Kidney epithelial cell (primary cell): ENCODE results near the gene GRIK4. TPM values are rescaled to one million over a fixed set of nuclear protein-coding genes. Genes with fewer than 3 reads are reported as not detected.

Experiments used
- DNase-seq: peaks from one replicate; pipeline ENCODE4 v3.0.0-alpha.2; 2010; ENCODE audit warnings: low read depth
- H3K27me3 ChIP-seq: 2 replicates; pipeline ENCODE4 v1.6.0; 2011; ENCODE audit warnings: low read length; ENCODE audit not compliant: control insufficient read depth, insufficient read depth
- H3K36me3 ChIP-seq: 2 replicates; pipeline ENCODE4 v1.5.1; 2011; ENCODE audit warnings: low read length; ENCODE audit not compliant: control insufficient read depth, insufficient read depth
- H3K4me3 ChIP-seq: 2 replicates; pipeline ENCODE4 v1.5.1; 2011; ENCODE audit warnings: low read depth, mild to moderate bottlenecking, control low read depth, low read length
- total RNA-seq: library from RNA; depleted of rRNA; stranded (reverse); fragments of >200 nt; gene quantifications from 2 replicates; pipeline ENCODE4 v1.2.3, GENCODE V29; 2015
- TF ChIP-seq, protein P1 (sequence below): IDR thresholded peaks from 2 replicates; pipeline ENCODE4 v1.5.1; 2011; ENCODE audit warnings: mild to moderate bottlenecking, moderate library complexity, low read length, control low read depth, inconsistent platforms; ENCODE audit not compliant: insufficient read depth, poor library complexity, severe bottlenecking

The GRIK4 gene
- total RNA-seq, 1 donor from 2014 or later, result 0.17 TPM

DNA sequence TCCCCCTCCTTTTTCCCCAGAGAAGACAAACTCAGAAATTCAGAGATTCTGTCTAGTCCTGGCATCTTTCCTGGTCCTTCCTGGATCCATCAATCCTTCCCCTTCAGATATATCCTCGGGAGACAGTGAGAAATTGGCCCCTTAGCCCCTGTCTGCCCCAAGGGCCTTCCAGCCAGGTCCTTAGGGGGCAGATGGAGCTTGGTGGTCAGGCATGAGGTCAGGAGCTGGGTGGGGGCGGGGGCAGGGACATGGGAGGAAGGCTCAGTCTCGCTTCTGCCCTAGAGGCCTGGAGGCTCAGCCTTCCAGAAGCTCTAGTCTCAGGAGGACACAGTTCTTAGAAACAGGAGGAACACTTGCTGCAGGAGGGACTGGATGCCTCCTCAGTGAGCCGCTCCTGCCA lies 304.6 kb downstream of the GRIK4 start:
- Histone ChIP-seq H3K4me3 (no peak overlapping the region), H3K36me3 (no peaks in the 10 kb centered on the region), H3K27me3 (peaks cover 7% of the 10 kb centered on the region)
- DNase-seq, result no peak
- TF ChIP-seq, protein P1, sequence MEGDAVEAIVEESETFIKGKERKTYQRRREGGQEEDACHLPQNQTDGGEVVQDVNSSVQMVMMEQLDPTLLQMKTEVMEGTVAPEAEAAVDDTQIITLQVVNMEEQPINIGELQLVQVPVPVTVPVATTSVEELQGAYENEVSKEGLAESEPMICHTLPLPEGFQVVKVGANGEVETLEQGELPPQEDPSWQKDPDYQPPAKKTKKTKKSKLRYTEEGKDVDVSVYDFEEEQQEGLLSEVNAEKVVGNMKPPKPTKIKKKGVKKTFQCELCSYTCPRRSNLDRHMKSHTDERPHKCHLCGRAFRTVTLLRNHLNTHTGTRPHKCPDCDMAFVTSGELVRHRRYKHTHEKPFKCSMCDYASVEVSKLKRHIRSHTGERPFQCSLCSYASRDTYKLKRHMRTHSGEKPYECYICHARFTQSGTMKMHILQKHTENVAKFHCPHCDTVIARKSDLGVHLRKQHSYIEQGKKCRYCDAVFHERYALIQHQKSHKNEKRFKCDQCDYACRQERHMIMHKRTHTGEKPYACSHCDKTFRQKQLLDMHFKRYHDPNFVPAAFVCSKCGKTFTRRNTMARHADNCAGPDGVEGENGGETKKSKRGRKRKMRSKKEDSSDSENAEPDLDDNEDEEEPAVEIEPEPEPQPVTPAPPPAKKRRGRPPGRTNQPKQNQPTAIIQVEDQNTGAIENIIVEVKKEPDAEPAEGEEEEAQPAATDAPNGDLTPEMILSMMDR, result no peak

DNA sequence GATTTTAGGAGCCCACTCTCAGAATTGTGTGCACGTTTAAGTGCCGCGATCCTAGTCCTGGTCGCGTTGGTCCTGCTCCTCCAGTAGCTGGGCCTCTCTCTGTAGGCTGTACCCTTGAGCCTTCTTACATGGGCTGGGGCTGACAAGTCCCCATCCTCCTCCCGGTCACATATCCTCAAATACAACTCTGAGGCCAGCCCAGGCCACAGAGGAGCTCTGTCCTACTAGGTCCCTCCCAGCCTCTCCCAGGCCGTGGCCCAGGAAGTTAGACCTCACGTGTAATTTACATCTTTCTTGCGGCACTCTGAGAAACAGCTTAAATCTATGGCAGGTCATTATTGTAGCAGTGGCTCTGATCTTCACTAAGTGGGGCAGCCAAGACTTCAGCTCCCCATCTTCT lies 305.2 kb downstream of the GRIK4 start:
- no peaks in the 10 kb centered on the region for H3K36me3 ChIP-seq
- no peak overlapping the region for H3K4me3 ChIP-seq
- peaks cover 7% of the 10 kb centered on the region for H3K27me3 ChIP-seq
- TF ChIP-seq, protein P1, result no peak
- DNase-seq, result no peak

DNA sequence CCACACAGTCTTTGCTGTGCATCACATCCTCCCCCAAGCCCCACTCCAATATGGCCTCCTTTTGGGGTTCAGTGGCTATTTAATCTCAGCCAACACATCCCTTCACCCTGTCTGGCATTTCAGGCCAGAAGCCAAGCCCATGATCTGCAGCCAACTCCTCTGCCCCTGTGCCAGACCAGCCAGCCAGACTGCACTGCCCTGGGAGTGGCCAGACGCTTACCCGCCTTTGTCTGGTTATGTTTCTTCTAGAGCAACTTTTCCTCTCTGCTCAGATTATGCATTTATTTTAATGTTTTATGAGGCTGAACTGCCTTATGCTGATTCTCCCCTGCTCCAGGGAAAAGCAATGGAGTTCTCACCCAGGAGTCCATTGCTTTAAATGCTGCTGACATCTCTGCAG lies 305.6 kb downstream of the GRIK4 start:
- Histone ChIP-seq H3K27me3 (peaks cover 7% of the 10 kb centered on the region), H3K4me3 (no peak overlapping the region), H3K36me3 (no peaks in the 10 kb centered on the region)
- TF ChIP-seq, protein P1, result no peak
- DNase-seq, result no peak

DNA sequence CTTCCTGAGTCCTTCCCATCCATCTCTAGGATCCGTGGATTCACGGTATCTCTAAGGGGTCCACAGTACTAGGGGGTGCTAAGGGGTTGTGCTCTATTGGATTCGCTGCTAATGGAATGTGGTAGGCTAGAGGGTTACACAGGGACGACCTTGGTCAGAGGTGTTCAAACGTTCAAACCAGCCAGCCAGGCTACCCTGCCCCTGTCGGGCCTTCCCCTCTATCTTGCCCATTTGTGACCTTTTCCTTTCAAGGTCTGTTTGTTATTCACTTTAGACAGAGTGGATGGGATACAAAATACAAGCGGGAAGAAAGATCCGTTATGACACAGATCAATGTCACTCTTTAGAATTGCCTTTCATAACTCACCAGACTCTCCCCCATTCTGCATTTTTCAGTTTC lies 306.5 kb downstream of the GRIK4 start:
- Histone ChIP-seq H3K27me3 (peaks cover 7% of the 10 kb centered on the region), H3K4me3 (no peak overlapping the region), H3K36me3 (no peaks in the 10 kb centered on the region)
- TF ChIP-seq, protein P1, result no peak
- DNase-seq, result no peak

DNA sequence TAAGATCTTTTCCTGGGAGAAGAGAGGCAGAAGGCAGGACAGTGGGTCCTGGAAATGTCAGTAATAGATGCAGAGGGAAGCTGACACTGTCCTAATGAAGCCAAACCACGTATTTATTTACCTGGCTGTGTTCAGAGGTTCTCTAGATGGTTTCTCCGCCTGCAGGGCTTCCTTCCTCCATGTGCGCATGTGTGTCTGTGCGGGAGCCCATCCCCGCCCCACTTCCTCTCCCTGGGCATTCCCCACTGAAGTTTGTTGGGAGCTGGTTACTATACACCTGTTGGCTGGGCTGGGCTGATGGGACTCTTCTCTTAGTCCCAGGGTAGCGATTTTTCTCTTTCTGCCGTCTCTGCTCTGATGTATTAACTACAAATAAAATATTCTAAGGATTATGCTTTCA lies 307.5 kb downstream of the GRIK4 start:
- no peak for DNase-seq
- Histone ChIP-seq H3K36me3 (no peaks in the 10 kb centered on the region), H3K27me3 (peaks cover 7% of the 10 kb centered on the region), H3K4me3 (no peak overlapping the region)
- TF ChIP-seq, protein P1, result no peak
